ENCODE results near the gene VMAC.

The VMAC gene

GRCh38 chr19:5953030-5953589 lies 48.4 kb downstream of the VMAC start:
- DNase-seq (ENCODE audit: low read depth), result no peak

- DNase-seq (ENCODE audit: low read depth), result no peak
Measured at GRCh38 chr19:5953680-5954213, 49.1 kb downstream of the VMAC start.

- no peak for DNase-seq (ENCODE audit: low read depth)
Measured at GRCh38 chr19:5954293-5954692, 49.6 kb downstream of the VMAC start.

- DNase-seq (ENCODE audit: low read depth), result no peak
Measured at GRCh38 chr19:5955636-5955935, 50.9 kb downstream of the VMAC start.

- no peak for DNase-seq (ENCODE audit: low read depth)
Measured at GRCh38 chr19:5956323-5956722, 51.7 kb downstream of the VMAC start.

- no peak for DNase-seq (ENCODE audit: low read depth)
Measured at GRCh38 chr19:5956728-5957127, 52.1 kb downstream of the VMAC start.

GRCh38 chr19:5957170-5957569 lies 52.5 kb downstream of the VMAC start:
- no peak for DNase-seq (ENCODE audit: low read depth)

- no peak for DNase-seq (ENCODE audit: low read depth)
Measured at GRCh38 chr19:5958074-5958850, 53.6 kb downstream of the VMAC start.

- no peak for DNase-seq (ENCODE audit: low read depth)
Measured at GRCh38 chr19:5958851-5959122, 54.1 kb downstream of the VMAC start.

- DNase-seq (ENCODE audit: low read depth), result no peak
Measured at GRCh38 chr19:5959260-5960004, 54.8 kb downstream of the VMAC start.
